Smooth muscle cell (in vitro differentiated cells): ENCODE data around the gene SERPINB6. TPM values are rescaled to one million over a fixed set of nuclear protein-coding genes. Genes with fewer than 3 reads are reported as not detected.
"Not testable (repeated sequence)": the region's sequence is repeated elsewhere in the genome, so short reads cannot be mapped to it uniquely, and the experiment has no call there.

Experiments used
- DNase-seq: peaks from one replicate; lab custom pipeline; 2025; ENCODE audit not compliant: unreplicated experiment; lab: John Stamatoyannopoulos, UW
- H2AFZ ChIP-seq: fragments of 200-600 bp; sonication (generic); 2 replicates; pipeline ENCODE4 v1.6.0; 2016; ENCODE audit warnings: antibody characterized with exemption, low read depth, mild to moderate bottlenecking
- H3F3A ChIP-seq: fragments of 200-600 bp; sonication (generic); 2 replicates; pipeline ENCODE4 v1.6.0; 2017; ENCODE audit warnings: antibody characterized with exemption, low read depth
- H3K27ac ChIP-seq: fragments of 200-600 bp; sonication (generic); 2 replicates; pipeline ENCODE4 v1.5.1; 2016; ENCODE audit warnings: low read depth, mild to moderate bottlenecking
- H3K27me3 ChIP-seq: fragments of 200-600 bp; sonication (generic); 2 replicates; pipeline ENCODE4 v1.6.1; 2016; ENCODE audit warnings: low read depth, mild to moderate bottlenecking
- H3K36me3 ChIP-seq: fragments of 200-600 bp; sonication (generic); 2 replicates; pipeline ENCODE4 v1.5.1; 2016; ENCODE audit warnings: low read depth
- H3K4me1 ChIP-seq: fragments of 200-600 bp; sonication (generic); 2 replicates; pipeline ENCODE4 v1.5.1; 2016; ENCODE audit warnings: low read depth
- H3K4me2 ChIP-seq: fragments of 200-600 bp; sonication (generic); 2 replicates; pipeline ENCODE4 v1.6.0; 2016; ENCODE audit warnings: mild to moderate bottlenecking
- H3K4me3 ChIP-seq: fragments of 200-600 bp; sonication (generic); 2 replicates; pipeline ENCODE4 v1.5.1; 2016; ENCODE audit warnings: mild to moderate bottlenecking
- H3K79me2 ChIP-seq: fragments of 200-600 bp; sonication (generic); 2 replicates; pipeline ENCODE4 v1.6.0; 2016; ENCODE audit warnings: low read depth, mild to moderate bottlenecking
- H3K9ac ChIP-seq: fragments of 200-600 bp; sonication (generic); 2 replicates; pipeline ENCODE4 v1.6.0; 2016; ENCODE audit warnings: low read depth
- H3K9me3 ChIP-seq: fragments of 200-600 bp; sonication (generic); replicated peaks from 2 replicates; pipeline ENCODE4 v1.5.1; 2016; ENCODE audit warnings: low read depth
- H4K20me1 ChIP-seq: fragments of 200-600 bp; sonication (generic); 2 replicates; pipeline ENCODE4 v1.6.0; 2016; ENCODE audit warnings: low read depth
- WGBS: methylation state at CpG from one replicate; pipeline ENCODE4 v1.1.7; 2016; ENCODE audit warnings: low lambda C conversion rate; 5-methylcytosine and 5-hydroxymethylcytosine counted together
- polyA plus RNA-seq: library from polyadenylated mRNA; unstranded; fragments of >200 nt; fragmentation: Nextera tagmentation; extraction: Ambion mirVana; gene quantifications from 2 replicates; pipeline ENCODE4 v1.2.1, GENCODE V29; 2016
- total RNA-seq: library from RNA; depleted of rRNA; stranded (reverse); fragments of >200 nt; gene quantifications from 2 replicates; pipeline ENCODE4 v1.2.3, GENCODE V29; 2014
- TF ChIP-seq, protein P1 (sequence below): fragments of 200-600 bp; sonication (generic); IDR thresholded peaks from 2 replicates; pipeline ENCODE4 v1.5.1; 2017; ENCODE audit warnings: borderline replicate concordance, mild to moderate bottlenecking, antibody characterized with exemption; ENCODE audit not compliant: insufficient read depth, poor library complexity, severe bottlenecking

Gene SERPINB6
- total and polyA plus RNA-seq, 2 experiments from 2014 or later = 67.8 to 118 TPM

GRCh38 chr6:2944405-2945152 is 26.8 kb downstream of the SERPINB6 start:
- no peak overlapping the region for H3K9ac ChIP-seq
- TF ChIP-seq, protein P1, sequence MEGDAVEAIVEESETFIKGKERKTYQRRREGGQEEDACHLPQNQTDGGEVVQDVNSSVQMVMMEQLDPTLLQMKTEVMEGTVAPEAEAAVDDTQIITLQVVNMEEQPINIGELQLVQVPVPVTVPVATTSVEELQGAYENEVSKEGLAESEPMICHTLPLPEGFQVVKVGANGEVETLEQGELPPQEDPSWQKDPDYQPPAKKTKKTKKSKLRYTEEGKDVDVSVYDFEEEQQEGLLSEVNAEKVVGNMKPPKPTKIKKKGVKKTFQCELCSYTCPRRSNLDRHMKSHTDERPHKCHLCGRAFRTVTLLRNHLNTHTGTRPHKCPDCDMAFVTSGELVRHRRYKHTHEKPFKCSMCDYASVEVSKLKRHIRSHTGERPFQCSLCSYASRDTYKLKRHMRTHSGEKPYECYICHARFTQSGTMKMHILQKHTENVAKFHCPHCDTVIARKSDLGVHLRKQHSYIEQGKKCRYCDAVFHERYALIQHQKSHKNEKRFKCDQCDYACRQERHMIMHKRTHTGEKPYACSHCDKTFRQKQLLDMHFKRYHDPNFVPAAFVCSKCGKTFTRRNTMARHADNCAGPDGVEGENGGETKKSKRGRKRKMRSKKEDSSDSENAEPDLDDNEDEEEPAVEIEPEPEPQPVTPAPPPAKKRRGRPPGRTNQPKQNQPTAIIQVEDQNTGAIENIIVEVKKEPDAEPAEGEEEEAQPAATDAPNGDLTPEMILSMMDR = no peak
- no peaks in the 10 kb centered on the region for H3K4me1 ChIP-seq
- no peaks in the 10 kb centered on the region for H3K27me3 ChIP-seq
- peaks cover 4% of the 10 kb centered on the region for H3K36me3 ChIP-seq
- no peaks in the 10 kb centered on the region for H3K9me3 ChIP-seq
- H3K4me2 ChIP-seq = no peak overlapping the region
- no peak overlapping the region for H2AFZ ChIP-seq
- H3K4me3 ChIP-seq = no peak overlapping the region
- H3F3A ChIP-seq = no peaks in the 10 kb centered on the region
- no peaks in the 10 kb centered on the region for H3K79me2 ChIP-seq
- DNase-seq = no peak
- no peaks in the 10 kb centered on the region for H4K20me1 ChIP-seq
- whole genome bisulfite sequencing = 93% methylated on average over 7 of the region's 7 CpGs
- no peak overlapping the region for H3K27ac ChIP-seq

- Histone ChIP-seq H4K20me1 (no peaks in the 10 kb centered on the region), H3K4me2 (no peak overlapping the region), H3K9ac (no peak overlapping the region), H2AFZ (no peak overlapping the region), H3K27ac (no peak overlapping the region), H3K27me3 (no peaks in the 10 kb centered on the region), H3K4me1 (no peaks in the 10 kb centered on the region), H3K79me2 (no peaks in the 10 kb centered on the region), H3K9me3 (no peaks in the 10 kb centered on the region), H3F3A (no peaks in the 10 kb centered on the region), H3K36me3 (peaks cover under 1% of the 10 kb centered on the region), H3K4me3 (no peak overlapping the region)
- no peak for DNase-seq
- 93% methylated on average over 5 of the region's 5 CpGs for WGBS
- TF ChIP-seq, protein P1 = no peak
Observed at GRCh38 chr6:2943564-2943955, 27.8 kb downstream of the SERPINB6 start.

- Histone ChIP-seq H3K9me3 (no peaks in the 10 kb centered on the region), H3K9ac (no peak overlapping the region), H2AFZ (no peak overlapping the region), H3K4me1 (no peaks in the 10 kb centered on the region), H3K27ac (no peak overlapping the region), H3K27me3 (no peaks in the 10 kb centered on the region), H3K4me3 (no peak overlapping the region), H3K36me3 (no peaks in the 10 kb centered on the region), H3K79me2 (no peaks in the 10 kb centered on the region), H3F3A (no peaks in the 10 kb centered on the region), H4K20me1 (no peaks in the 10 kb centered on the region), H3K4me2 (no peak overlapping the region)
- DNase-seq = no peak
- WGBS = 88% methylated on average over 12 of the region's 12 CpGs
- TF ChIP-seq, protein P1 = no peak
Observed at GRCh38 chr6:2942914-2943563, 28.3 kb downstream of the SERPINB6 start.

- H3K27ac ChIP-seq, H3F3A ChIP-seq, H3K4me3 ChIP-seq, H3K36me3 ChIP-seq, H3K4me2 ChIP-seq, H3K9me3 ChIP-seq, H3K4me1 ChIP-seq, H3K9ac ChIP-seq, H2AFZ ChIP-seq, H4K20me1 ChIP-seq, H3K79me2 ChIP-seq, H3K27me3 ChIP-seq, DNase-seq: not testable (repeated sequence)
- 98% methylated on average over 21 of the region's 21 CpGs for WGBS
Observed at GRCh38 chr6:2942116-2942515, 29.3 kb downstream of the SERPINB6 start.
